H1 (cell line): ENCODE measurements around the gene ZWILCH. TPM values are rescaled to one million over a fixed set of nuclear protein-coding genes. Genes with fewer than 3 reads are reported as not detected.
A peak's percentile ranks its signal among the peaks of the same experiment; 100 is the strongest.
"Not testable (repeated sequence)": the region's sequence is repeated elsewhere in the genome, so short reads cannot be mapped to it uniquely, and the experiment has no call there.

Experiments
- CTCF ChIA-PET: fragments of 300-600 bp; sonication (Branson Sonifier 250); formaldehyde crosslinking; loops from one replicate; lab custom pipeline; 2021; ENCODE audit not compliant: partially characterized antibody; lab: Charles Lee
- POLR2A ChIA-PET: fragments of 300-600 bp; sonication (Branson Sonifier 250); formaldehyde crosslinking; loops from one replicate; lab custom pipeline; 2021; ENCODE audit warnings: inconsistent platforms; ENCODE audit not compliant: partially characterized antibody; lab: Charles Lee
- DNase-seq, 2 experiments: peaks; one replicate each; pipeline versions ENCODE4 v3.0.0 to v3.0.0-alpha.2; 2010 to 2022; ENCODE audit warnings: low spot score in 2 of 2, low read depth in 1 of 2, mixed read lengths in 1 of 2
- FAIRE-seq: peaks from 2 replicates; lab custom pipeline; 2011; peaks lifted over from hg19 to GRCh38; lab: Jason Lieb, UNC
- H2AFZ ChIP-seq: 2 replicates; pipeline ENCODE4 v1.8.1; 2012; ENCODE audit warnings: low read length, inconsistent platforms
- H2AK5ac ChIP-seq: 2 replicates; pipeline ENCODE4 v1.6.1; 2013; ENCODE audit warnings: low read depth, low read length
- H2BK120ac ChIP-seq: replicated peaks from 2 replicates; pipeline ENCODE3; 2013; ENCODE audit warnings: low read depth, low read length, inconsistent platforms
- H2BK12ac ChIP-seq: 2 replicates; pipeline ENCODE4 v1.6.1; 2013; ENCODE audit warnings: low read depth, low read length
- H2BK15ac ChIP-seq: 2 replicates; pipeline ENCODE4 v1.6.1; 2013; ENCODE audit warnings: low read length
- H2BK20ac ChIP-seq: 2 replicates; pipeline ENCODE4 v1.6.1; 2013; ENCODE audit warnings: low read length
- H2BK5ac ChIP-seq: 2 replicates; pipeline ENCODE4 v1.6.1; 2013; ENCODE audit warnings: low read depth, low read length
- H3K14ac ChIP-seq: 2 replicates; pipeline ENCODE4 v1.6.1; 2013; ENCODE audit warnings: inconsistent platforms; ENCODE audit not compliant: insufficient read length
- H3K18ac ChIP-seq: 2 replicates; pipeline ENCODE4 v1.6.1; 2013; ENCODE audit warnings: low read length; ENCODE audit errors: extremely low read depth
- H3K23ac ChIP-seq: 2 replicates; pipeline ENCODE4 v1.6.1; 2013; ENCODE audit warnings: inconsistent platforms; ENCODE audit not compliant: insufficient read length
- H3K23me2 ChIP-seq: 2 replicates; pipeline ENCODE4 v1.6.1; 2013; ENCODE audit warnings: low read depth, low read length
- H3K27ac ChIP-seq: 2 replicates; pipeline ENCODE4 v1.6.1; 2011; ENCODE audit warnings: low read depth, low read length, inconsistent platforms
- H3K27me3 ChIP-seq, 4 experiments: replicated peaks in 1 of 4; 1 replicate in 1 of 4; 2 replicates in 3 of 4; pipeline versions ENCODE4 v1.6.1 to v1.8.1; 2011 to 2013; ENCODE audit warnings: low read length in 3 of 4, mild to moderate bottlenecking in 3 of 4, inconsistent platforms in 2 of 4, mixed read lengths in 2 of 4, moderate library complexity in 1 of 4; ENCODE audit not compliant: control insufficient read depth in 3 of 4, insufficient read depth in 3 of 4; ENCODE audit errors: extremely low read depth in 1 of 4
- H3K36me3 ChIP-seq, 4 experiments: 2 replicates each; pipeline versions ENCODE4 v1.6.1 to v1.8.1; 2011 to 2013; ENCODE audit warnings: mild to moderate bottlenecking in 4 of 4, low read length in 3 of 4, moderate library complexity in 2 of 4, control low read depth in 1 of 4, inconsistent platforms in 1 of 4; ENCODE audit not compliant: insufficient read depth in 4 of 4, control insufficient read depth in 2 of 4
- H3K4ac ChIP-seq: replicated peaks from 2 replicates; pipeline ENCODE3; 2013; ENCODE audit warnings: low read length, low read depth, mixed read lengths, inconsistent platforms; ENCODE audit not compliant: insufficient read length
- H3K4me1 ChIP-seq, 4 experiments: replicated peaks in 1 of 4; 1 replicate in 1 of 4; 2 replicates in 3 of 4; pipeline versions ENCODE4 v1.6.1 to v1.8.1; 2011 to 2013; ENCODE audit warnings: low read length in 3 of 4, inconsistent platforms in 2 of 4, mixed read lengths in 1 of 4; ENCODE audit not compliant: insufficient read depth in 4 of 4, control insufficient read depth in 3 of 4
- H3K4me2 ChIP-seq, 2 experiments: 2 replicates each; pipeline versions ENCODE4 v1.6.1 to v1.8.1; 2011 to 2013; ENCODE audit warnings: low read depth in 2 of 2, low read length in 2 of 2, control low read depth in 1 of 2, inconsistent platforms in 1 of 2, mild to moderate bottlenecking in 1 of 2; ENCODE audit not compliant: insufficient read depth in 1 of 2
- H3K4me3 ChIP-seq, 4 experiments: fragments of 200-600, 300-600 bp in 1 of 4; sonication (generic), shearing (Covaris generic), sonication (Bioruptor Twin) in 1 of 4; 2 replicates each; pipeline versions ENCODE4 v1.5.1 to v1.8.1; 2011 to 2016; ENCODE audit warnings: low read length in 4 of 4, low read depth in 3 of 4, control low read depth in 2 of 4, inconsistent platforms in 2 of 4, mild to moderate bottlenecking in 2 of 4, mixed read lengths in 1 of 4, moderate library complexity in 1 of 4; ENCODE audit not compliant: insufficient read depth in 2 of 4; ENCODE audit errors: extremely low read depth in 1 of 4
- H3K56ac ChIP-seq: replicated peaks from 2 replicates; pipeline ENCODE3; 2013; ENCODE audit warnings: low read depth, mild to moderate bottlenecking, mixed read lengths, low read length, inconsistent platforms; ENCODE audit not compliant: insufficient read length
- H3K79me1 ChIP-seq: 2 replicates; pipeline ENCODE4 v1.6.1; 2013; ENCODE audit warnings: low read depth, low read length, control low read depth
- H3K79me2 ChIP-seq, 2 experiments: 2 replicates each; pipeline versions ENCODE4 v1.6.1 to v1.8.1; 2012 to 2013; ENCODE audit warnings: low read length in 2 of 2, mild to moderate bottlenecking in 2 of 2, inconsistent platforms in 1 of 2; ENCODE audit not compliant: insufficient read depth in 2 of 2, control insufficient read depth in 1 of 2
- H3K9ac ChIP-seq, 4 experiments: replicated peaks in 1 of 4; 1 replicate in 1 of 4; 2 replicates in 3 of 4; pipeline versions ENCODE4 v1.6.1 to v1.8.1; 2011 to 2013; ENCODE audit warnings: low read depth in 3 of 4, low read length in 3 of 4, control low read depth in 2 of 4, mild to moderate bottlenecking in 2 of 4, moderate library complexity in 2 of 4, inconsistent platforms in 1 of 4; ENCODE audit errors: extremely low read depth in 1 of 4
- H3K9me3 ChIP-seq, 2 experiments: 2 replicates each; pipeline versions ENCODE4 v1.6.1 to v1.8.1; 2012 to 2013; ENCODE audit warnings: mild to moderate bottlenecking in 2 of 2, moderate library complexity in 2 of 2, control low read depth in 1 of 2, inconsistent platforms in 1 of 2, low read depth in 1 of 2, low read length in 1 of 2, mixed read lengths in 1 of 2; ENCODE audit not compliant: insufficient read depth in 2 of 2
- H4K20me1 ChIP-seq, 2 experiments: replicated peaks in 1 of 2; 2 replicates each; pipeline versions ENCODE3 to v1.8.1; 2011 to 2013; ENCODE audit warnings: inconsistent platforms in 2 of 2, low read length in 2 of 2, mild to moderate bottlenecking in 1 of 2; ENCODE audit not compliant: insufficient read depth in 2 of 2, control insufficient read depth in 1 of 2
- H4K5ac ChIP-seq: 2 replicates; pipeline ENCODE4 v1.6.1; 2013; ENCODE audit warnings: low read length, low read depth, mixed read lengths, inconsistent platforms; ENCODE audit not compliant: insufficient read length
- H4K8ac ChIP-seq: 2 replicates; pipeline ENCODE4 v1.8.0; 2013; ENCODE audit warnings: mild to moderate bottlenecking, moderate library complexity, low read length, inconsistent platforms; ENCODE audit not compliant: insufficient read depth; ENCODE audit errors: extremely low read depth
- H4K91ac ChIP-seq: replicated peaks from 2 replicates; pipeline ENCODE3; 2013; ENCODE audit warnings: low read length, mixed read lengths, inconsistent platforms; ENCODE audit not compliant: insufficient read length
- WGBS, 2 experiments: shearing (Covaris generic) in 1 of 2; methylation state at CpG; one replicate each; pipeline versions ENCODE4 v1.1.6 to v1.1.7; 2013 to 2015; ENCODE audit warnings: low lambda C conversion rate in 2 of 2, mixed read lengths in 2 of 2, inconsistent platforms in 1 of 2, low coverage in 1 of 2, missing lambda C conversion rate in 1 of 2; ENCODE audit not compliant: insufficient replicate concordance in 2 of 2, insufficient coverage in 1 of 2, insufficient read length in 1 of 2; ENCODE audit errors: extremely low coverage in 1 of 2, missing lambda C conversion rate in 1 of 2; 5-methylcytosine and 5-hydroxymethylcytosine counted together
- polyA plus RNA-seq, 7 experiments: library from polyadenylated mRNA; depleted of rRNA in 3 of 7; stranded (reverse) in 5 of 7; unstranded in 2 of 7; fragments of >200 nt in 5 of 7; fragments of 200-250 nt in 2 of 7; gene quantifications; 1 replicate in 5 of 7; 2 replicates in 1 of 7; 4 replicates in 1 of 7; pipeline versions ENCODE4 v1.2.1 to v1.2.3, GENCODE V29; 2011 to 2013; ENCODE audit warnings: missing spikeins in 2 of 7, mixed read lengths in 2 of 7
- total RNA-seq: library from RNA; stranded (reverse); fragmentation: NEBNext Ultra II Directional; extraction: Animal tissue kit (Norgen Biotek cat#: 25700); gene quantifications from 2 replicates; pipeline ENCODE4 v1.2.1, GENCODE V29; 2021

Gene ZWILCH
- total and polyA plus RNA-seq, 2 of the 8 experiments (the other 6 are each of a cell fraction or from before 2014, with no cell fraction given): 18.1 to 61.5 TPM

DNA sequence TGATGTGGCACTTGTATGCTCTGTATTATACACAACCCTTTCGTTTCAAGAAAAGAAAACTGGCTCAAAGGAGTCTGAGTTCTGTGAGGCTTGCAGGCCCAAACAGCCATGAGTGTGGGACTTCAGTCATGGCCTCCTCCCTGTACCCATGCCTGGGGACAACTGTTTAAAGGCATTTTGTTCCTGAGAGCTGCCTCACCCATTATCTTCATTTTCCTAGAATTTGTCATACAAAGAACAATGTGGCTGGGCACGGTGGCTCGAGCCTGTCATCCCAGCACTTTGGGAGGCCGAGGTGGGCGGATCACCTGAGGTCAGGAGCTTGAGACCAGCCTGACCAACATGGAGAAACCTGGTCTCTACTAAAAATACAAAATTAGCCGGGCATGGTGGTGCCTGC, 84.3 kb downstream of the ZWILCH start:
- H3K4me1 ChIP-seq, FAIRE-seq, H3K14ac ChIP-seq, H3K18ac ChIP-seq, H3K79me2 ChIP-seq, H3K4ac ChIP-seq, H4K91ac ChIP-seq, H3K4me3 ChIP-seq, H3K23me2 ChIP-seq, H3K23ac ChIP-seq, H2AK5ac ChIP-seq, H2BK20ac ChIP-seq, H3K56ac ChIP-seq, H2BK12ac ChIP-seq, H3K27ac ChIP-seq, H3K9me3 ChIP-seq, H2BK15ac ChIP-seq, POLR2A ChIA-PET, H3K4me2 ChIP-seq, H4K20me1 ChIP-seq, H3K36me3 ChIP-seq, H3K9ac ChIP-seq, H3K27me3 ChIP-seq, DNase-seq, H3K79me1 ChIP-seq, H2AFZ ChIP-seq, H2BK5ac ChIP-seq, H2BK120ac ChIP-seq, H4K5ac ChIP-seq: not testable (repeated sequence)
- WGBS, 2 experiments: 80% methylated on average over 6 of the region's 6 CpGs; no CpG with 5 or more reads in 1 of the 2 experiments
- H4K8ac ChIP-seq: peak overlapping the region; percentile 62; the same call in 1 of the 2 replicates
- CTCF ChIA-PET: interaction anchor here (0.7 to 3.7 kb wide), 20 partner anchors 11 to 314 kb away, joined by 3 to 31 read pairs (median 5); partner anchors contain the start of genes LCTL and SNAPC5
